DMS 273 treated with DMSO at 0.1 percent for 48 hours (cell line): ENCODE measurements around the gene RNASEH1.

Experiments used
- DNase-seq: peaks from one replicate; lab custom pipeline; 2025; lab: John Stamatoyannopoulos, UW

Gene RNASEH1

DNA sequence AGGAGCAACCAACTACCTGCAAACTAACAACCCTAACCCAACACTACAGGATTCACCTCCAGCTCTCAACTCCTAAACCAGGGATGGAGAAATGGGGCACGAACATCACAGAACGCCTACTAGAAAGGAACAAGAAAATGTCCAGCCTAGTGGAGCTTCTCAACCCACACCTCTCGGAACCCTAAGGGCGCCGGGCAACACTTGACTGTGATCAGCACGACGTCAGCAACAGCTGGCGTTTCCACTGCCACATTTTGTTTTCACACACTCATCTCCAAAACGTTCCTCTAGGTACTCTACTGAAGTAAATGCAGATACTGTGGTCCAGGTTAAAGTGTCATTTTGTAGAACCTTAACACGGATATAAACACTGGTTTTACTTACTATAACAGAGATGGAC is 4.2 kb downstream of the RNASEH1 start:
- DNase-seq: no peak

GRCh38 chr2:3547915-3548314 is 10.2 kb downstream of the RNASEH1 start:
- no peak for DNase-seq

DNA sequence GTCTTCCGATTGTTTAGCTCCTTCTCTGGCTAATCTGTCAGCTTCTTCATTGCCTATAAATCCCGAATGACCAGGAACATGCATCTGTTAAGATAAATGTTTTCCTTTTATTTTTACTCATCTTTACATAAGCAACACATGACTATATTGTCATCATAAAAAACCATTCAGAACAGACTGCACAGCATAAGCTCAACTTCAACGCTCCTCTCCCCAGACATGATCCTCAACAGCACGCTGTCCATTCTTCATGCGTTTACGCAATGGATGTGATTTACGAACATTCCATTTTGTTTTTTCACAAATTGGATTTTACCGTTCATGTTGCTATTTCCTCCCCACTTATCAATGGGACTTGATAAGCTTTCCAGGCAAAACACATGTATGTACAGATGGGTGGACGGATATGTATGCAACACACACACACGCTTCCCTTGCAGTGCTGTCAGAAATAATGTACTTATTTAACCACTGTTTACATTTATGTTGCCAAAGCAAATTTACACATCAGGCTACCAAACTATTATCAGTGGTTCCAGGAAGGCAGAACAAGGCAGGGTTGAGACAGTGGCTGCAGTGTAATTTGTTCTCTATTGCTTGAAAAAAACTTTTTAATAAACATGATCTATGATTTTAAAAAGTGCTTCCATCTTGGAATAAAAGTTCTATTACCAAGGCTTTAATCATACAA is 12.2 kb downstream of the RNASEH1 start:
- DNase-seq: no peak

GRCh38 chr2:3543023-3543683 is 15.0 kb downstream of the RNASEH1 start:
- no peak for DNase-seq

- no peak for DNase-seq
Observed at GRCh38 chr2:3542107-3542506, 16.0 kb downstream of the RNASEH1 start.

DNA sequence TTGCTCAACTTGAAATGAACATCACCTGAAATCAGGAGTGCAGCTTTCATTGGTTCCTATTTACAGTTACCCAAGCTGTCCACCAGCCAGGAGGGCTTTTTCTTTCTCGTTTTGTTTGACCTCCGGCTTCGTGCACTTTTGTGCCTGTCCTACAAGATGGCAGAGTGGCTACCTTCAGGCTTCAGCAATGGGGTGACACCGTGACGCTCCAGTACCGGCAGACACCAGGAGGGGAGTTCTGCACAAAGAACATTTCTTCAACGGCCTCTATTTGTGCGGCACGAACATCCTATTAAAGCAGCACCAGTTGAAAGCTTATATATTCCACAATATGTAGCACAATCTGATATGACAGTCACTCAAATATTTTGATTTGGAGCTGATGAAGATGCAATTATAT is 18.3 kb downstream of the RNASEH1 start:
- DNase-seq: no peak

- DNase-seq: no peak
Observed at GRCh38 chr2:3536682-3537632, 21.2 kb downstream of the RNASEH1 start.

GRCh38 chr2:3535794-3536681 is 22.1 kb downstream of the RNASEH1 start:
- no peak for DNase-seq

- DNase-seq: no peak
Observed at GRCh38 chr2:3535467-3535793, 22.7 kb downstream of the RNASEH1 start.

DNA sequence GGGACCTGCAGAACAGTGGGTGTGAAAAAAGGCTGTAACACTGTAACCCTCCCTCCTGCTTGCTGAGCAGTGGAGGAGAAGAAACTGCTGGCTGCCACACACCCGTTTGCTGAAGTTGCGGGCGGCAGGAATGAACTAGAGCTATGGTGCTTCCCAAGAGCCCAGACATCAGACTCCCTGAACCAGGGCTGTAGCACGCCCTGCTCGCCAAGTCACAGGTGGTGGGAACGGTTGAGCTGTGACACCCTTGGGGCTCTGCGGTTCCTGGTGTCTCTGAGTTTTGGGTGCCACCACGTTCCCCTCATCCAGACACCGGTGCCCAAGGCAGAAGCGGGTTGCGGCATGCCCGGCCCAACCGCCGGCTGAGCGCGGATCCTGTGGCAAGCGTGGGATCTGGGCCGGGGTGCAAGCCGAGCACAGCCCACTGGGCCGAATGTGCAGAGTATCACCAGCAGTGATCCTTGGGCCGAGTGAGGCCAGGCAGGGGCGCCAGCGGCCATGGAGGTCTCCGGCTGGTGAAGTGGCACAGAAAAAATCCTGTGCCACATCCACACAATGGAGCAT is 23.8 kb downstream of the RNASEH1 start:
- DNase-seq: no peak

GRCh38 chr2:3533836-3534235 is 24.3 kb downstream of the RNASEH1 start:
- DNase-seq: no peak

DNA sequence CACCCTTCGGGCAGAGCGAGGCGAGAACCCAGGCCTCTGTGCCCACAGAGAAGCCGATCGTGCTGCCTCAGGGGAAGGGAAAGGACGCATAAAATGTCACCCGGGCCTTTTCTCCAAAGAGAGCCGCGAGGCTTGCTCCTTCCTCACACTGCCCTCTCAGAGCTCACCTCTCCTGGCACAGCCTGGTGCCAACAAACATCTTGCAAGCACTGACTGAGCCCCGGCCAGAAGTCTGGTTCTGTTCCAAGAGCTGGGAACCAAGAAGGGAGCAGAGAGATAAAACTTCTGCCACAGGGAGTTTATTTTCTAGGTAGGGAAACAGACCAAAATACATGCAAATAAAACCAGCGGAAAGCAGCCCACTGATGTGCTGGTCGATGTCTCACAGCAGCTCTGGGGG is 25.2 kb downstream of the RNASEH1 start:
- no peak for DNase-seq

DNA sequence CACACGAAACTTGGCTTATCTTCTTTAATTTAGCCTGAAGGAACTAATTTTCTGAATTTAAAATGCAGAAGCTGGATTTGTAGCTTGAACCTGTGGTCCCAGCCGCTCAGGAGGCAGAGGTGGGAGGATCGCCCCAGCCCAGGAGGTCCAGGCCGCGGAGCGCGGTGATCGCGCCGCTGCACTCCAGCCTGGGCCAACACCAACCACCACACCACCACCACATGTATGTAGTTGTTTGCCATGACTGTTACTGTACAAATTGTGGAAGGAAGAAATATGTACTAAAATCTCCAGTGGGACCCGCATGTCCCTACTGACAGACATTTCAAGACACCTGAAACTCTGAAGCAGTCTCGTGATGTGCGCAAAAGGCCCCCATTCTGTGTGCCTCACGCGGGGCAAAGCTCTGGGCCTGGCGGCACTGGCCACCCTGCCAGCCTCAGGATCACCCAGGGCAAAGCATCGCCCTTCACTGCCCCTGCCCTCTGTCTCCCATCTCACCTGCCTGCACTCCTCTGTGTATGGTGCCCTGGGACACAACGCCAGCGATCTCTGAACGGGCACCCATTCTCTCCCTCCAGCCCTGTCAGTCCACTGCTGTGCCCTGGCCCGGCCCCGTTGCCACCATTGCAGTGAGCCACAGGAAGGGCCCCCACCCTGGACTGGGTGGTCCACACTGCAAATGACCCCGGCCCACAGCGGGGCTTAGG is 28.7 kb downstream of the RNASEH1 start:
- DNase-seq: no peak

GRCh38 chr2:3527886-3528785 is 30.0 kb downstream of the RNASEH1 start:
- DNase-seq: no peak

DNA sequence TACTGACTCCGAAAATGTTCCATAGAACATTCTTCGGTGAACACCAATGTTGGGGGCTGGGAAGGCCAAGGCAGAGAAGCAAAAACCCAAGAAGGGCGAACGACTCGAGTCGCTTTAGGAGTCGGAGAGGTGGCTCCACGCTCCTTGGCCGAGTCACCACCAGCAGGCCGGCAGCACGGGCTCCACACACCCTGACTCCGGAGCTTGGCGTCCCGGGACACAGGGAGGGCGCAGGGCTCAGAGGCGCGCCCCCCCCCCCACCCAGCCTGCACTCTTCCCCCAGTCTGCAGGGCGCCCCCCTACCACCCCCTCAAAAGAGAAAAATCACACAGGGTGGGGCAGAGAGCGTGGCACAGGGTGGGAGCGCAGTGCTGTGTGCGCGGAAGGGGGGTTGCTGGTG is 31.3 kb downstream of the RNASEH1 start:
- no peak for DNase-seq

- DNase-seq: no peak
Observed at GRCh38 chr2:3523551-3524041, 34.5 kb downstream of the RNASEH1 start.

DNA sequence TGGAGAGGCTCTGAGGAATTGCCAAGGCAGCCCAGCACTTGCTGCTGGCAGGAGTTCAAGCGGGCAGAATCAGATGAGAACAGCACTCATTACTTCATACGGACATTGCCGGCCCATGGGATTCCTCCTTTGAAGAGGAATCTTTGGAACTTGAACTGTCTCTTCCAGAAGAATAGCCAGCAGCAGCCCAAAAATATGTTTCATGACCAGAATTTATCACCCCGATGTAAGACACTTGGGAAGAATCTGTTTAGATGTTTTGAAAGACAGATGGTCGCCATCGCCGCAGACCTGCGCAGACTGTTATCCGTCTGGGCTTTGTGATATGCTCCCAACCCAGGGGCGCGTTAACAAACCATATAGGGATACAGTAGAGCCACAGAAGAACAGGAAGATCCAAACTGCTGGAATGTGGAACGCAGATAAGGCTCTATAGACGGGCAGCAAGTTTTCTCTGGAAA is 35.1 kb downstream of the RNASEH1 start:
- DNase-seq: peak; percentile 68

DNA sequence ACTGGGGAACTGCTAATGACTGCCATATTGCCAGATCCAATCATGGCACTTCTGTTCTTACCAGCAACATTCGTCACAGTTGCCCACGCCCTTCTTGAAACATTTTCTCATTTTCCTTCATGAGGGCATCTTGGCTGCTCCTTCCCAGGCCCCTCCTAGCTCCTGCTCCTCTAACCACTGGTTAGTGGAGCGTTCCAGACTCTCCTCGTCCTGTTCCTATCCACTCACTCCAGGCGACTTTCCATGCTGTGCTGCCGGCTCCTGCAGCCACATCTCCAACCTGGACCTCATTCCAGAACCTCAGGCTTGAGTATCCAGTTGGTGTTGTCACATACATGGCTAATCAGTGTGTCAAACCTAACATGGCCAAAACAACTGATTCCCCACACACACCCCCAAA is 37.5 kb downstream of the RNASEH1 start:
- DNase-seq: no peak
